HG02943 (cell line): Measurements from ENCODE around the gene LRRTM1.

Experiments used
- ATAC-seq: cut with Tn5 transposase; IDR thresholded peaks from one replicate; pipeline ENCODE4 v1.9.1; 2021; ENCODE audit warnings: mild to moderate bottlenecking, low read depth, moderate library complexity; ENCODE audit not compliant: unreplicated experiment

The LRRTM1 gene

GRCh38 chr2:80303006-80303908 is 1.3 kb downstream of the LRRTM1 start:
- no peak for ATAC-seq

- ATAC-seq, result no peak
These were observed 2.1 kb downstream of the LRRTM1 start for GRCh38 chr2:80302314-80303005.

DNA sequence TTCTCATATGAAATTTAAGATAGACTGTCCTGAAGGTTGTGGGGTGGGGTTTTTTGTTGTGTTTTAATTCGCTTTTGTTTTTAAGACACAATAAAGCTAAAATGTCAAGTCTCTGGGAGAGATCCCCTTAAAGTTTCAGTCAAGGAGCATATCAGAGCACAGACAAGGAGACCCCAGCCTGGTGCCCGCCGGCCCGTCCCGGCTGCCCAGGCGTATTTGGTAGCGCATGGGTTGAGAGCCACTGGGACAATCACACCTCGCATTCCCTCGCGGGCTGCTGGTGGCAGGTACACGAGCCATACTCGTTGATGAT is 2.6 kb downstream of the LRRTM1 start:
- no peak for ATAC-seq

GRCh38 chr2:80300954-80301353 is 3.6 kb downstream of the LRRTM1 start:
- ATAC-seq, result no peak

DNA sequence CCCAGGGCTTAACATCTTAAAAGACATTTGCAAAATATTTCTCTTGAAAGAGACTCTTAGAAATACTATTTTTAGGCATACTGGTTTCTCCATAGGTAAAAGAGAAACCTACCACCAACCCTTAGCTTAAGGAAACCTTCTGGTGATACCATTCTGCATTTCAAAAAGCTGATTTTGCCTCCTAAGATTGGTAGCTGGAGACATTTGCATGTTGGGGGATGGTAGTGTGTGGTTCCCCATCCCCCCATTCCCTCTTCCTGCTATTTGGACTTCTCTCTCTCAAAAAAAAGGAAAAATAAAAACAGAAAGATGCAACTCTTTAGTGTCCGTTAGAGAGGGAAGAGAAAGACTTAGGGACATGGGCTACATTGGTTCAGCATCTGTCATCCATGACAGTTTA is 4.2 kb downstream of the LRRTM1 start:
- no peak for ATAC-seq

DNA sequence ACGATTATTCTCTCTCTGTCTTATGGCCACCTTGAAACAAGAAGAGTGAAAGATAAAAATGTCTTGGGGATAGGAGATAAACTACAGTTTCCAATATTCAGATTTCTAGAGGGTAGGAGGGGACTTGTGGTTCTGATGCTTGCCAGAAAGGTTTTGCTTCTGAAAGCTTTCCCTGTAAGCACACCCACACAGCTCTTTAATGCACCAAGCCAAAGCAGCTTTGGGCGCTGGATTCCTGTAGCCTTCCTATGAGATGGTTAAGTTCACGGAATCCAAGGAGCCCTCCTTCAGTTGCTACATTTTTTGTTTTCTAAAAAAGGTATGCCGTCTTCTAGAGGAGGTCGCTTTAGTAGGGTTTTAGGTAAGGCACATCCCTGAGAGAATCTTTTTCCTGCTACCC is 4.9 kb downstream of the LRRTM1 start:
- no peak for ATAC-seq

GRCh38 chr2:80298954-80299353 is 5.6 kb downstream of the LRRTM1 start:
- no peak for ATAC-seq

- no peak for ATAC-seq
These were observed 11.5 kb downstream of the LRRTM1 start for GRCh38 chr2:80293039-80293438.

DNA sequence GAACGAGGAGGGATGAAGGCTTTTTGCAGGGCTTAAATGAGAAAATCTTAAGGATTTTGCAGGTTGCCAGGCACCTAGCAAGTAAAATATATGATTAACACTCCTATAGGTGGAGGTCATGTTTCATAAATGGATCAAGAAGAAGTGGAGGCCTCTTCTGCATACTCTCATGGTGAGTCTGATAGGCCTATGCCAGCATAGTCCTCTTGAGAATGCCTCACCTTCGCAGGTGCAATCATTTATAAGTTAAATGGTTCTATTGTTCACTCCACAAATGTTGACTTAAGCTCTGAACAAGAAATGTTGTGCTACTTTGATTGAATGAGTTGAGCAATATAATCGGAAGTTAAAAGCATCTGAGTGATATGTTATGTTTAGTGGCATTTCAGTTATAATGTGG is 12.1 kb downstream of the LRRTM1 start:
- no peak for ATAC-seq

- no peak for ATAC-seq
These were observed 12.9 kb downstream of the LRRTM1 start for GRCh38 chr2:80291656-80292055.

GRCh38 chr2:80288576-80288975 is 16.0 kb downstream of the LRRTM1 start:
- ATAC-seq, result no peak

DNA sequence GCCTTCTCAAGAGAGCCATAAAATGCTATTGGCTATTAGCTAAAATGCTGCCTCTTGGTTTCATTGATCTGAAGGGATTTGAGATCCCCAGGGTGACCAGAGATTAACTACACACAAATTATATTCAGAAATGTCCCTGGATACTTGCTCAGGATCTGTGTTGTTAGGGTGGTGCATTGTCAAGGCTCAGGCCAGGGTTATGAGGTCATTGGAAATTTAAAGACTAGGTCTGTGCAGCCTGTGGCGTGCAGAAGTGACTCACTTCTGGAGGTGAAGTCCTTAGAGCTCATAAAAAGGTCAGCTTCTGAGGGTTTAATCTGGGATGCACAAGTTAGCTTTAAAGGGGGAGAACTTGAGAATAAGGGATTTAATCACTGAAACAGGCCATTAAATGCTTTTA is 23.5 kb downstream of the LRRTM1 start:
- ATAC-seq, result no peak

- ATAC-seq, result no peak
These were observed 24.0 kb downstream of the LRRTM1 start for GRCh38 chr2:80280598-80280997.

- ATAC-seq, result no peak
These were observed 34.7 kb downstream of the LRRTM1 start for GRCh38 chr2:80269806-80270205.

- ATAC-seq, result no peak
These were observed 38.3 kb downstream of the LRRTM1 start for GRCh38 chr2:80266231-80266630.

DNA sequence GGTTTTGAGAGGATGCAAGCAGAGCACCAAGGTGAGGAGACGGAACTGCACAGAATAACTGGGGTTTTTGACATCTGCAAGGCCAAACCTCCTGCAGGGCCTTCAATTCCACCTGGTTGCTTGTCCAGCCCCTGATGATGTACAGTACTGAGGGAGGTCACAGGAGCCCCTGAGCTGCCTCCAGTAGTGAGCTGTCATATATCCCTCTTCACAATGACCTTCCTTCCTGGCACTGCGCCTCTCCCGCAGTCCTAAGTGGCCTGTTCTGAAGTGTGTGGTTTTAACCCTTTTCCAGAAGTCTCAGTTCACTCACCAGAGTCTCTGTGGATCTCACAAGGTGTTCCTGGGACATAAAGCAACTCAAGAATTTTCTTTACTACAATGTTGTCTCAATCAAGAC is 45.3 kb downstream of the LRRTM1 start:
- ATAC-seq, result no peak

GRCh38 chr2:80258793-80259192 is 45.8 kb downstream of the LRRTM1 start:
- no peak for ATAC-seq

GRCh38 chr2:80258341-80258740 is 46.2 kb downstream of the LRRTM1 start:
- no peak for ATAC-seq

- ATAC-seq, result no peak
These were observed 47.1 kb downstream of the LRRTM1 start for GRCh38 chr2:80257450-80257849.

DNA sequence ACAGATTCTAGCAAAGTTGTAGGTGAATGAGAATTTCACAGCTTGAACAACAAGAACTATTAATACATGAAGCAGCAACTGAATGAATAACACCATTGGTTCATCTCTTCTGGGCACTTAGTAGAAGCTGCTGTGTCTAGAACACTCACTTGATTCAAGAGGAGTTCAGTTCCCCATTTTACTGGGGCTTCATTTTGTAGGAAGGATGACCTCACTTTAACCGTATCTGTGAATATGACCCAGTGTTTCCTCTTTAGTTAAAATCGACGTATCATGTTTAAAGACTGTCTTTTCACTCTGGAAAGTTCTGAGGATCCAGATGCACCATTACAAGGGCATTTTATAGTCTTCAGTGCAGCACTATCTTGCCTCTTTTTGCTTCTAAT is 47.8 kb downstream of the LRRTM1 start:
- ATAC-seq, result no peak

- ATAC-seq, result no peak
These were observed 48.4 kb downstream of the LRRTM1 start for GRCh38 chr2:80255918-80256781.
